Hepatocyte (in vitro differentiated cells): Measurements from ENCODE around the gene MRPL10. TPM values are rescaled to one million over a fixed set of nuclear protein-coding genes. Genes with fewer than 3 reads are reported as not detected.

Source experiments
- DNase-seq: peaks from one replicate; pipeline ENCODE4 v3.0.0-alpha.2; 2016; ENCODE audit warnings: low spot score
- H2AFZ ChIP-seq: fragments of 200-600 bp; sonication (generic); 2 replicates; pipeline ENCODE4 v1.6.0; 2016; ENCODE audit warnings: antibody characterized with exemption, mild to moderate bottlenecking
- H3K27ac ChIP-seq: fragments of 200-600 bp; sonication (generic); 2 replicates; pipeline ENCODE4 v1.5.1; 2016; ENCODE audit warnings: mild to moderate bottlenecking
- H3K27me3 ChIP-seq: fragments of 200-600 bp; sonication (generic); 2 replicates; pipeline ENCODE4 v1.6.1; 2016
- H3K36me3 ChIP-seq: fragments of 200-600 bp; sonication (generic); replicated peaks from 2 replicates; pipeline ENCODE4 v1.5.1; 2016; ENCODE audit warnings: low read depth; ENCODE audit not compliant: insufficient read depth
- H3K4me1 ChIP-seq: fragments of 200-600 bp; sonication (generic); 2 replicates; pipeline ENCODE4 v1.5.1; 2016; ENCODE audit warnings: mild to moderate bottlenecking, moderate library complexity; ENCODE audit not compliant: insufficient read depth
- H3K4me2 ChIP-seq: fragments of 200-600 bp; sonication (generic); 2 replicates; pipeline ENCODE4 v1.6.0; 2016
- H3K4me3 ChIP-seq: fragments of 200-600 bp; sonication (generic); 2 replicates; pipeline ENCODE4 v1.5.1; 2016; ENCODE audit warnings: mild to moderate bottlenecking
- H3K79me2 ChIP-seq: fragments of 200-600 bp; sonication (generic); 2 replicates; pipeline ENCODE4 v1.6.0; 2017; ENCODE audit warnings: mild to moderate bottlenecking
- H3K9me2 ChIP-seq: fragments of 200-600 bp; sonication (generic); replicated peaks from 2 replicates; pipeline ENCODE4 v1.6.0; 2017; ENCODE audit warnings: mild to moderate bottlenecking; ENCODE audit not compliant: insufficient read depth
- H3K9me3 ChIP-seq: fragments of 200-600 bp; sonication (generic); 2 replicates; pipeline ENCODE4 v1.5.1; 2016; ENCODE audit warnings: low read depth, mild to moderate bottlenecking
- H4K20me1 ChIP-seq: fragments of 200-600 bp; sonication (generic); 2 replicates; pipeline ENCODE4 v1.6.0; 2016; ENCODE audit warnings: mild to moderate bottlenecking; ENCODE audit not compliant: insufficient read depth, poor library complexity, severe bottlenecking
- EZH2 ChIP-seq: fragments of 200-600 bp; sonication (generic); IDR thresholded peaks from 2 replicates; pipeline ENCODE4 v1.6.1; 2016; ENCODE audit warnings: antibody characterized with exemption, mild to moderate bottlenecking, borderline replicate concordance
- EZH2phosphoT487 ChIP-seq: fragments of 200-600 bp; sonication (generic); IDR thresholded peaks from one replicate; pipeline ENCODE4 v1.6.1; 2018; ENCODE audit warnings: antibody characterized with exemption, mild to moderate bottlenecking, low read depth, moderate library complexity; ENCODE audit not compliant: unreplicated experiment, severe bottlenecking
- WGBS: methylation state at CpG from one replicate; pipeline ENCODE4 v1.1.6; 2016; ENCODE audit warnings: low lambda C conversion rate; ENCODE audit errors: missing lambda C conversion rate; 5-methylcytosine and 5-hydroxymethylcytosine counted together
- polyA plus RNA-seq: library from polyadenylated mRNA; unstranded; fragments of >200 nt; fragmentation: Nextera tagmentation; extraction: Ambion mirVana; gene quantifications from 2 replicates; pipeline ENCODE4 v1.2.1, GENCODE V29; 2016
- total RNA-seq: library from RNA; depleted of rRNA; stranded (reverse); fragments of >200 nt; gene quantifications from 2 replicates; pipeline ENCODE4 v1.2.3, GENCODE V29; 2014
- TF ChIP-seq, protein P1 (sequence below): fragments of 200-600 bp; sonication (generic); IDR thresholded peaks from 2 replicates; pipeline ENCODE4 v1.5.1; 2016; ENCODE audit warnings: antibody characterized with exemption, mild to moderate bottlenecking; ENCODE audit not compliant: poor library complexity

MRPL10 gene
- total and polyA plus RNA-seq, 2 experiments from 2014 or later: 30.7 to 33.7 TPM

DNA sequence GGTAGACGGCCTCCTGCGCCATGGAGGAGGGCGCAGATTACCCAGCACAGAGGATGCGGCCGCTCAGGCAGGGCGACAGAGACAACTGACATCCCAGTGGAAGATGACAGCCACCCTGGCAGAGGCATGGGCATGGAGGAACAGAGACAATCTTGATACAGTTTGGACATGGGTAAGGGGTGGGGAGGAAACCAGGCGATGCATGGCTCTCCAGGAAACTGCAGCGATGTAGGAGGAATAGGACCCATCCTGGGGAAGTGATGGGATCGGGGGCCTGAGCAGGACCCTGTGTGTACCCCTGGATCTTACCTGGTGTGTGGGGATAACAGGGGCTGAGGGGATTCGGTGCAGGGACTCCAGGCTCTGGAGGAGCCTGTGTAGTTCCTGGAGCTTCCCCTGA is 14.4 kb downstream of the MRPL10 start:
- no peaks in the 10 kb centered on the region for H3K36me3 ChIP-seq
- 98% methylated on average over 10 of the region's 10 CpGs for WGBS
- H3K27ac ChIP-seq: no peak overlapping the region
- no peaks in the 10 kb centered on the region for H3K27me3 ChIP-seq
- no peak for DNase-seq
- H3K4me2 ChIP-seq: no peak overlapping the region
- no peaks in the 10 kb centered on the region for H4K20me1 ChIP-seq
- H3K9me2 ChIP-seq: no peaks in the 10 kb centered on the region
- H3K79me2 ChIP-seq: peaks cover 5% of the 10 kb centered on the region
- no peak overlapping the region for H2AFZ ChIP-seq
- no peaks in the 10 kb centered on the region for H3K9me3 ChIP-seq
- no peak for TF ChIP-seq EZH2
- TF ChIP-seq, protein P1, sequence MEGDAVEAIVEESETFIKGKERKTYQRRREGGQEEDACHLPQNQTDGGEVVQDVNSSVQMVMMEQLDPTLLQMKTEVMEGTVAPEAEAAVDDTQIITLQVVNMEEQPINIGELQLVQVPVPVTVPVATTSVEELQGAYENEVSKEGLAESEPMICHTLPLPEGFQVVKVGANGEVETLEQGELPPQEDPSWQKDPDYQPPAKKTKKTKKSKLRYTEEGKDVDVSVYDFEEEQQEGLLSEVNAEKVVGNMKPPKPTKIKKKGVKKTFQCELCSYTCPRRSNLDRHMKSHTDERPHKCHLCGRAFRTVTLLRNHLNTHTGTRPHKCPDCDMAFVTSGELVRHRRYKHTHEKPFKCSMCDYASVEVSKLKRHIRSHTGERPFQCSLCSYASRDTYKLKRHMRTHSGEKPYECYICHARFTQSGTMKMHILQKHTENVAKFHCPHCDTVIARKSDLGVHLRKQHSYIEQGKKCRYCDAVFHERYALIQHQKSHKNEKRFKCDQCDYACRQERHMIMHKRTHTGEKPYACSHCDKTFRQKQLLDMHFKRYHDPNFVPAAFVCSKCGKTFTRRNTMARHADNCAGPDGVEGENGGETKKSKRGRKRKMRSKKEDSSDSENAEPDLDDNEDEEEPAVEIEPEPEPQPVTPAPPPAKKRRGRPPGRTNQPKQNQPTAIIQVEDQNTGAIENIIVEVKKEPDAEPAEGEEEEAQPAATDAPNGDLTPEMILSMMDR: no peak
- TF ChIP-seq EZH2phosphoT487: no peak
- H3K4me1 ChIP-seq: peaks cover 9% of the 10 kb centered on the region
- H3K4me3 ChIP-seq: no peak overlapping the region

DNA sequence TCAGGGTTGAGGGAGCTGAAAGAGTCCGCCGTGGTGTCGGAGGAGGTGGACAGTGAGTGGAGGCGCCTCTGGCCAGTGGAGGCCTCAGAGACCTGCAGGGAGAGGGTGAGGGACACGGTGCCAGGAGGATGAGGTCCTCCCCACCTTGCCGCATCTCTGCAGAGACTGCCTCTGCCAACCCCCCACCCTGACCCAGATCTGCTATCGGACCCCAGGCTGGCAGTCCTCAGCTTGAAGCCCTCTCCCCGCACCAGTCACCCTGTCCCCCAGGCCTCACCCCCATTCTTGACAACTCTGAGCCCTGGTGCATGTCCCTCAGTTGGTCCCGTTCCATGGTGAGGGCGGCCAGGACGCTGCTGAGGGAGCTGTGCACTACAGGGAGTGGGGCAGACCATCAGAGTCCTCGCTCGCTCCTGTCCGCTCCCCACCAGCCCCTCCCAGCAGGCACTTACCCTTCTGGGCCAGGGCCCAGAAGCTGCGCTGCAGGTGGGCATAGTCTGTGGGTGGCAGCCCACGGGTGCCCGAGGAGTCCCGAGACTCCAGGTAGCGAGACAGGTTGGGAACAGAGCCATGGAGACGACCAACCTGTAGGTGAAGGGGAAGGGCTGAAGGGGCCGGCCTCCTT is 15.1 kb downstream of the MRPL10 start:
- H3K9me3 ChIP-seq: no peaks in the 10 kb centered on the region
- no peak overlapping the region for H3K4me3 ChIP-seq
- TF ChIP-seq, protein P1: no peak
- no peak for TF ChIP-seq EZH2
- no peak for TF ChIP-seq EZH2phosphoT487
- no peak for DNase-seq
- peaks cover 10% of the 10 kb centered on the region for H3K4me1 ChIP-seq
- no peaks in the 10 kb centered on the region for H3K27me3 ChIP-seq
- no peaks in the 10 kb centered on the region for H3K9me2 ChIP-seq
- WGBS: 96% methylated on average over 20 of the region's 21 CpGs
- peaks cover 4% of the 10 kb centered on the region for H3K79me2 ChIP-seq
- no peaks in the 10 kb centered on the region for H4K20me1 ChIP-seq
- no peaks in the 10 kb centered on the region for H3K36me3 ChIP-seq
- H2AFZ ChIP-seq: no peak overlapping the region
- no peak overlapping the region for H3K4me2 ChIP-seq
- H3K27ac ChIP-seq: no peak overlapping the region

- WGBS: 97% methylated on average over 21 of the region's 21 CpGs
- Histone ChIP-seq H3K4me2 (no peak overlapping the region), H2AFZ (no peak overlapping the region), H3K9me2 (no peaks in the 10 kb centered on the region), H3K4me1 (peaks cover 11% of the 10 kb centered on the region), H3K9me3 (no peaks in the 10 kb centered on the region), H3K36me3 (no peaks in the 10 kb centered on the region), H3K4me3 (no peak overlapping the region), H3K79me2 (no peaks in the 10 kb centered on the region), H3K27ac (no peak overlapping the region), H4K20me1 (no peaks in the 10 kb centered on the region), H3K27me3 (no peaks in the 10 kb centered on the region)
- TF ChIP-seq EZH2 (no peak), EZH2phosphoT487 (no peak)
- TF ChIP-seq, protein P1: no peak
- DNase-seq: no peak
These were observed 16.0 kb downstream of the MRPL10 start for GRCh38 chr17:47815106-47815918.
